ENCODE data around the gene FAM114A1. TPM values are rescaled to one million over a fixed set of nuclear protein-coding genes. Genes with fewer than 3 reads are reported as not detected.
"Not testable (repeated sequence)": the region's sequence is repeated elsewhere in the genome, so short reads cannot be mapped to it uniquely, and the experiment has no call there.

FAM114A1 gene
- total RNA-seq, 2 experiments from 2014 or later = not detected

DNA sequence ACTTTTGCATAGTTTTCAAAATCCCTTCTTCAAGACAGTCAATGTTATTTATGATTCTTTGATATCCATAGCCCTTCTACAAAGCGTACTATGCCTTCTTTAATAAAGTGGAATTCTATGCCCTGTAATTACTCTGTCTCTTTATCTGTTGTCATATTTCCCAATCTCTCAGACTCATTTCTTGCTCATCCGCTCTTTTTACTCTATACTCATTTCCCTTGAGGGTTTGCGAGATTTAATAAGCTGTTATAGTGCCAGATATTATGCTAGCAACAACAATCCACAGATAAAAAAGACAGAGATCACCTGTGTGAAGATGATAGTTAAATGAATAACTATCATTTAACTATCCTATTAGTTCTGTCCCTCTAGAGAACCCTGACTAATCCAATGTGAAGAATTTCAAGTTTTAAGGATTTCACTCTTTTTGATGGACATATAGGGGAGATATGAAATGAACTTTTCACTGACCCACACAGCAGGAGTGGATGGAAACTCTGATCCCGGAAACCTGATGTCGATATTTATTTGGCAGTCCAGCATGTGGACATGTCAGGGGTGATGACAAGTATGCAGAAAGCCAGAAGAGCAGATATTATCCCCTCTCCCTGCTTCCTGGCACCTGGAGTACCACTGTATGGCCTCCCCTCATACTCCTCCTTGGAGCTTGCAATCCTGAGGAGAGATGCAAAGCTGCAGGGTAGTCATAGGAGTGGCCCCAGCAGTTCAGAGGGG, 114.9 kb downstream of the FAM114A1 start:
- POLR2A ChIA-PET = no interaction called here
- CTCF ChIA-PET = no interaction called here

- CTCF ChIA-PET = no interaction called here
- POLR2A ChIA-PET = no interaction called here
These were observed 115.7 kb downstream of the FAM114A1 start for GRCh38 chr4:38983291-38983690.

DNA sequence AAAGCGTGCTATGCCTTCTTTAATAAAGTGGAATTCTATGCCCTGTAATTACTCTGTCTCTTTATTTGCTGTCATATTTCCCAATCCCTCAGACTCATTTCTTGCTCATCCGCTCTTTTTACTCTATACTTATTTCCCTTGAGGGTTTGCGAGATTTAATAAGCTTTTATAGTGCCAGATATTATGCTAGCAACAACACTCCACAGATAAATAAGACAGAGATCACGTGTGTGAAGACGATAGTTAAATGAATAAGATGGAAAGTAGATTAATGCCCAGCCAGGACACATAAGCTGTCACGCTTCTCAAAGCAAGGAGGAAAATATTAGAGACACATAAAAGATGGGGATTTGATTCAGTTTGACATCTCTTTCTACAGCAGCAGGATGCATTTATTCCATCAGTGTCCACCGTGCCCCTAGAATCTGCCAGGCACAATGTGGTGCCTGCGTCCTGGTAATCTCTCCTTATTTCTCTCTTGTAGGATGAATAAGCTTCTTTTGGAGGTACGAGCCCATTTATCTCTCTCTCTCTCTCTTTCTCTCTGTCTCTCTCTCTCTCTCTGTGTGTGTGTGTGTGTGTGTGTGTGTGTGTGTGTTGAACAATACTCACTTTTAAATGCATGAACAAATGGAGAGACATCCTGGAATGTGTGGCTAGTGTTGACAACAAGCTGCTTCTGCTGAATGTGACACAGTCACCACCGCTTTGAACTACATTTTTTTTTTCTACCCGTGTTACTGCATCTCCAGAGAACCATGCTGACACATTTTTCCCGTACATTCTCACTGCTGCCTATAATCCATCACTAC, 116.4 kb downstream of the FAM114A1 start:
- POLR2A ChIA-PET = interaction anchor here (0.6 kb wide), 1 partner anchor 42 kb away, joined by 3 read pairs; no protein-coding TSS in a partner anchor

GRCh38 chr4:38985410-38986100, 117.9 kb downstream of the FAM114A1 start:
- ChIA-PET POLR2A (no interaction called here), CTCF (no interaction called here)

More for the DNA sequence above, 116.4 kb downstream of the FAM114A1 start:
- CTCF ChIA-PET = interaction anchor here (0.6 kb wide), 1 partner anchor 205 kb away, joined by 3 read pairs; no protein-coding TSS in a partner anchor

DNA sequence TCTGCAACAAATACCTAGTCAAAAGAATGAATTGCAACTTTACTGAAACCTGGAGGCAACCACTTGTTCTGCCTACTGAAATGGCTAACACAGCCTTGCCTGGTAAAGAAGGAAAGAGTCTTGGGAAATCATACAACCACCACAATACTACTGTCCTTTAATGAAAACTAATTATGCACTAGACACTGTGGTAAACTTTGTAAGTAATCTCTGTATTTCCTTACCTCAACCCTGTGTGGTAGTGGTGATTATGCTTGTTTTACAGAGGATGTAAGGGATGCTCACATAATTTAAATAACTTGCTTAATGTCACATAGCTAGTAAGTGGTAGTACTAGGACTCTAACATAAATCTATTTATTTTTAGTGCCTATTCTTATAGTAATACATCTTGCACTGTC, 119.9 kb downstream of the FAM114A1 start:
- POLR2A ChIA-PET = interaction anchor here (0.6 kb wide), 1 partner anchor 1299 kb away, joined by 3 read pairs; no protein-coding TSS in a partner anchor

DNA sequence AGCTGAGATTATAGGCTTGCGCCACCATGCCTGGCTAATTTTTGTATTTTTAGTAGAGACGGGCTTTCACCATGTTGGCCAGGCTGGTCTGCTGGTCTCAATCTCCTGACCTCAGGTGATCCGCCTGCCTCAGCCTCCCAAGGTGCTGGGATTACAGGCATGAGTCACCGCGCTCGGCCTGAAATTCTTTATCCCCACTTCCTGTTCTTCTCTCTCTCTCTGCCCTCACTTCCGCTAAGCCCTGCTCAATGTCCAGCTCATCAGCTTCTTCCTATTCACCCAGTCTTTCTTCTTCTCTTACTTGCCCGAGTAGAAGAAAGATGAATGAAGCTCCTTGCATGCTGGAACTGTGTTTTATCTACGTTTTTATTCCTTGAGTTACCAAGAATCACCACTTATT, 120.7 kb downstream of the FAM114A1 start:
- POLR2A ChIA-PET = not testable (repeated sequence)
- CTCF ChIA-PET = interaction anchor here (0.6 kb wide), 1 partner anchor 244 kb away, joined by 3 read pairs; no protein-coding TSS in a partner anchor

More for the DNA sequence above, 119.9 kb downstream of the FAM114A1 start:
- CTCF ChIA-PET = interaction anchor here (1.5 kb wide), 1 partner anchor 36 kb away, joined by 3 read pairs; no protein-coding TSS in a partner anchor

DNA sequence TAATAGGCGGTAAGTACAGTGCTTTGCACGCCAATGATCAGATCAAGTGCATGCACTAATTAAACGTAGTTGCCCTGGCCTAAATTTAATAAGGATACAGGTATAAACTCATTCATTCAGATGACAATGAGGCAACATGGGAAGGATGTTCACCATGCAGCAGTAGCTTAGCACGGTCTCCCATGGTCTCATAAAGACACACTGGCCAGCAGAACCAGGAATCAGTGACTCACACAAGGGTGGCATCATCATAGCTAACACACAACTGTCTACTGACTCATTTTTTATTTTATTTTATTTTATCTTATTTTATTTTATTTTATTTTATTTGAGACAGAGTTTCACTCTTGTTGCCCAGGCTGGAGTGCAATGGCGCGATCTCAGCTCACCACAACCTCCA, 121.9 kb downstream of the FAM114A1 start:
- ChIA-PET CTCF (no interaction called here), POLR2A (no interaction called here)

GRCh38 chr4:38990241-38990640, 122.6 kb downstream of the FAM114A1 start:
- CTCF ChIA-PET = interaction anchor here (0.6 kb wide), 1 partner anchor 62 kb away, joined by 3 read pairs; no protein-coding TSS in a partner anchor
- POLR2A ChIA-PET = no interaction called here

- ChIA-PET CTCF (no interaction called here), POLR2A (no interaction called here)
These were observed 126.1 kb downstream of the FAM114A1 start for GRCh38 chr4:38993683-38994082.

GRCh38 chr4:38994135-38994534, 126.5 kb downstream of the FAM114A1 start:
- ChIA-PET POLR2A (no interaction called here), CTCF (no interaction called here)

Other genes with a start within 250 kb of the FAM114A1 start
- 1 to 10 TPM; 7.1 to 7.4 TPM for gene KLF3, start 203.6 kb upstream of the FAM114A1 start, total RNA-seq
- gene TLR10, start 84.8 kb upstream of the FAM114A1 start, total RNA-seq = not detected
- under 1 TPM; 0.42 to 0.51 TPM for gene TLR1, start 63.0 kb upstream of the FAM114A1 start, total RNA-seq
- gene TLR6, start 11.0 kb upstream of the FAM114A1 start, total RNA-seq = under 1 TPM; 0.59 to 0.84 TPM
- 10 to 100 TPM in 1 of 2 experiments, 1 to 10 TPM in 1; 9.3 to 10.7 TPM for gene TMEM156, start 164.6 kb downstream of the FAM114A1 start, total RNA-seq
- 10 to 100 TPM; 12.3 to 13.1 TPM for gene KLHL5, start 194.4 kb downstream of the FAM114A1 start, total RNA-seq

Data from activated CD8-positive, alpha-beta memory T cell treated with anti-CD3 and anti-CD28 coated beads for 36 hours (primary cell).